ENCODE measurements around the gene RGSL1. TPM values are rescaled to one million over a fixed set of nuclear protein-coding genes. Genes with fewer than 3 reads are reported as not detected.

The RGSL1 gene
- total RNA-seq, 1 donor from 2014 or later: not detected

DNA sequence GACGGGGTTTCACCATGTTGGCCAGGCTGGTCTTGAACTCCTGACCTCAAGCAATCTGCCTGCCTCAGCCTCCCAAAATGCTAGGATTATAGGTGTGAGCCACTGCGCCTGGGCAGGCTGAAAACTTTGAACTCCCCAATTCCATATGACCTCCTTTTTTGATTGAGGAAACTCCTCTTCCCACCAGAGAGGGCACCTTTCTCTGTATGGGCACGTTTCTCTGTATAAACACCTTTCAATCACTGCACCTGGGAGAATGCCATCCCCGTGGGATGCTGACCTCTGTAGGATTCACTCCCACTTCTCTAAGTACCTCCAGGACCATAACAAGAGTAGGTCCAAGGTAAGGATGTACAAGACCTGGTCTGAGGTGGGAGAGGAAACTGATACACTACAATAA, 39.8 kb upstream of the RGSL1 start:
- H3K4me3 ChIP-seq (ENCODE audit: low read depth, low read length): no peak overlapping the region
- no peak for DNase-seq (ENCODE audit: low read depth)
- TF ChIP-seq, protein P1, sequence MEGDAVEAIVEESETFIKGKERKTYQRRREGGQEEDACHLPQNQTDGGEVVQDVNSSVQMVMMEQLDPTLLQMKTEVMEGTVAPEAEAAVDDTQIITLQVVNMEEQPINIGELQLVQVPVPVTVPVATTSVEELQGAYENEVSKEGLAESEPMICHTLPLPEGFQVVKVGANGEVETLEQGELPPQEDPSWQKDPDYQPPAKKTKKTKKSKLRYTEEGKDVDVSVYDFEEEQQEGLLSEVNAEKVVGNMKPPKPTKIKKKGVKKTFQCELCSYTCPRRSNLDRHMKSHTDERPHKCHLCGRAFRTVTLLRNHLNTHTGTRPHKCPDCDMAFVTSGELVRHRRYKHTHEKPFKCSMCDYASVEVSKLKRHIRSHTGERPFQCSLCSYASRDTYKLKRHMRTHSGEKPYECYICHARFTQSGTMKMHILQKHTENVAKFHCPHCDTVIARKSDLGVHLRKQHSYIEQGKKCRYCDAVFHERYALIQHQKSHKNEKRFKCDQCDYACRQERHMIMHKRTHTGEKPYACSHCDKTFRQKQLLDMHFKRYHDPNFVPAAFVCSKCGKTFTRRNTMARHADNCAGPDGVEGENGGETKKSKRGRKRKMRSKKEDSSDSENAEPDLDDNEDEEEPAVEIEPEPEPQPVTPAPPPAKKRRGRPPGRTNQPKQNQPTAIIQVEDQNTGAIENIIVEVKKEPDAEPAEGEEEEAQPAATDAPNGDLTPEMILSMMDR (conservative IDR thresholded peaks at IDR 0.05; ENCODE audit: low read depth, low read length): no peak

DNA sequence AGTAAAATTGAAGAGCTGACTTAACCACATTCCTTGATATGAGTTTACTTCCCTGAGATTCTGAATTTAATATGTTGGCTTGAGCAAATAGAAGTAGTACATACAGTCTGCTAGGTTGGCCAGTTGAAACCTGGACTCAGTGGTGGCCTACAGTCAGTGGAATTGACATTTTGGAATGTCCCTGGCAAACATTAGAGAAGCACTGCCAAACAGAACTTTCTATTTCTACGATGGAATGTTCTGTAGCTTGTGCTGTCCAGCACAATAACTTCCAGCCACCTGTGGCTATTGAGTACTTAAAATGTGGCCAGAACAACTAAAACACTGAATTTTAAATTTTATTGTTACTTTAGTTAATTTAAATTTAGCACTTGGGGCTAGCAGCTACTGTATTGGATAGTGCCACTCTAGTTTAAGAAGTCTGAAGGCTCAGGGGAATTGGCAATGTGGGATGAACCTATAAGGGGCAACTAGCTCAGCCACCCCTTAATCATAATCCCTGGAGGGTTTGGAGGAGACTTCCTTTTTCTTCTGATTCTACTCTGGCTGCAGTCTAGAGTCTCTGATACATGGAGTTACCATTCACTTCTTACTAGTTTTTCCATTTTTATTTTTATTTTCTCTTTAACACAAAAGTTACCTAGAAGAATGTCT, 39.2 kb upstream of the RGSL1 start:
- TF ChIP-seq, protein P1 (conservative IDR thresholded peaks at IDR 0.05; ENCODE audit: low read depth, low read length): no peak
- no peak for DNase-seq (ENCODE audit: low read depth)

DNA sequence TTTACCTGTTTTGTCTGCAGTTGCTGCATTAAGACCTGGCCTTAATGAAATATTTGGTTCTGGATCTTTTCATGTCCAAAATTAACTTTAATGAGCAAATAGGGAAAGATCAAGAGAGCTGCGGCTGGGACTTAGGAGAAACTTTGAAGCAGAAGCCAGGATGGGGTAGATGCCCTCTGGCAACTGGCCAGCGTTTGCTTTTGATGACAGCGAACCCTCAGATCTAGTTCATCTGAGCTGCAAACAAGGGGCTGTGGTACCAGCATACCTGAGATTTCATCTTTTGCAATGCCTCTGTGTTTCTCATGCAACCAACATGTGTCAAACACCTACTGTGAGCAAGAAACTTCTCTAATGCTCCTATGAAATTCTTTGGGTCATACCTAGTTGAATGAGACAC, 36.5 kb upstream of the RGSL1 start:
- TF ChIP-seq, protein P1 (conservative IDR thresholded peaks at IDR 0.05; ENCODE audit: low read depth, low read length): no peak
- H3K4me3 ChIP-seq (ENCODE audit: low read depth, low read length): no peak overlapping the region
- DNase-seq (ENCODE audit: low read depth): no peak

More for the DNA sequence above, 39.2 kb upstream of the RGSL1 start:
- H3K4me3 ChIP-seq (ENCODE audit: low read depth, low read length): no peak overlapping the region

DNA sequence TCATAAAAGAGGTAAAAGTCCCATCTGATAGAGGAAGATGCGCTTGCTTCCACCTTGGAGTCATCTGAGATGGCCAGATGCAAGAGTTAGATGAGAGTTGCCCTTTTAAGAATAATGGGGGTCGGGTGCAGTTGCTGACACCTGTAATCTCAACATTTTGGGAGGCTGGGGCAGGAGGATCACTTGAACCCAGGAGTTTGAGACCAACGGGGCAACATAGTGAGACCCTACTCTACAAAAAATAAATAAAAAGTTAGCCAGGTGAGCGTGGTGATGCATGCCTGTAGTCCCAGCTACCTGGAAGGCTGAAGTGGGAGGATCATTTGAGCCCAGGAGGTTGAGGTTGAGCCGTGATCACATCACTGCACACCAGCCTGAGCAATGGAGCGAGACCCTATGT, 36.0 kb upstream of the RGSL1 start:
- TF ChIP-seq, protein P1 (conservative IDR thresholded peaks at IDR 0.05; ENCODE audit: low read depth, low read length): no peak
- DNase-seq (ENCODE audit: low read depth): no peak
- no peak overlapping the region for H3K4me3 ChIP-seq (ENCODE audit: low read depth, low read length)

DNA sequence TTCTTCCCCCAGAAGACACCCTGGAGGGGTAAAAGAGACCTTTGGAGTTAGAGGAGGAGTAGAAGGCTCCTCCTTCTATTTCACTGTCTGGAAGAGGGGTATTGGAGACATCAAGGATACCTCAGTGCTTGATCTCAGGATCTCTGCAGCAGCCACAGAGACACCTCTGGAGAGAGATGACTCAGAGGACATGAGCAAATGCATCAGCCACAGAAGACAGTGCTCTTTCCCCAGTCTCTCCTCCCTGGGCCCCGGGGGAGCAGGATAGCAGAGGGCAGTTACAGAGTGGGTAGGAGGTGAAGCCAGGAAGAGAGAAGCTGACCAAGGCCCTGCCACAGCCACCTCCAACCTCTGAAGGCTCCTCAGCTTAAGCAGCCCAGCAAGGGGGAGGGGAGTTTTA, 34.2 kb upstream of the RGSL1 start:
- H3K4me3 ChIP-seq (ENCODE audit: low read depth, low read length): no peak overlapping the region
- TF ChIP-seq, protein P1 (conservative IDR thresholded peaks at IDR 0.05; ENCODE audit: low read depth, low read length): no peak
- DNase-seq (ENCODE audit: low read depth): no peak

DNA sequence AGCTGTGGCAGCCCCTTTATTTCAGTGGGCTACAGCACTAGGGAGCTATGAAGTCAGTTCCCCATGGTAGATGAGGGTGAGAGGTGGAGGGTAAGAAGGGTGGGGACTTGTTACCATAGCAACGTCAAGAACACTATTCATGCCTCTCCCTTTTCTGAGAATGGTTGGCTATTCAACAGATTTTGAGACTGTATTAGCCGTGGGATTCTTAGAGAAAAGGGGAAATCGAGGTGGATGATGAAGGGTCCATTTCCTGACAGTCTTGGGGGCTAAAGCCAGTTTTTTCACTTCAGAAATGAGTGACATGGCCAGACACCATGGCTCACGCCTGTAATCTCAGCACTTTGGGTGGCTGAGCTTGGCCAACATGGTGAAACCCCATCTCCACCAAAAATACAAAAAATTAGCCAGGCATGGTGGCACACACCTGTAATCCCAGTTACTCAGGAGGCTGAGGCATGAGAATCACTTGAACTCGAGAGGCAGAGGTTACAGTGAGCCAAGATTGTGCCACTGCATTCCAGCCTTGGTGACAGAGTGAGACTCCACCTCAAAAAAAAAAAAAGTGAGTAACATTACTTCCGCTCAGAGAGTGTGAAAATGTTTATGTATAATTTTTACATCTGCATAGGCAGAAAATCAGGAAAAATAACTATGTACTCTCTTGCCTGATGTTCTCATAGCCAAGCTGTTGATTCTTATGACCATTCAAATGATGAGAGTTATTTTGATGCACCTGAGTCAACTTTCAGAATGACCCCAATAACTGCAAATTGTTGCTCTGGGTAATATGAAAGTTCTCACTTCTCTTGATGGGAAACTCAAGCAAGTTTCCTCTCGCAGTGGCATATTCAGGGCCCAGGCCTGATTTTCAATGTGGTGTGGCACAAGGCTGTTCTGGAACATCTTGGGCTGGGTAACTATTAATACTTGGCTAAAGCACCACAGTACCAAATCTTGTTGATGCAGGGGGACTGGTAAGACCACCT, 23.2 kb upstream of the RGSL1 start:
- no peak overlapping the region for H3K4me3 ChIP-seq (ENCODE audit: low read depth, low read length)
- DNase-seq (ENCODE audit: low read depth): no peak
- TF ChIP-seq, protein P1 (conservative IDR thresholded peaks at IDR 0.05; ENCODE audit: low read depth, low read length): no peak

All from epithelial cell of proximal tubule (primary cell).